SK-N-MC (cell line): ENCODE data around the gene CPAMD8.

Source experiments
- EZH2 ChIP-seq: fragments of 200-600 bp; sonication (generic); IDR thresholded peaks from one replicate; pipeline ENCODE4 v1.6.1; 2017; ENCODE audit warnings: antibody characterized with exemption
- FOXP2 ChIP-seq: optimal IDR thresholded peaks from 2 replicates; pipeline ENCODE3; 2011; ENCODE audit warnings: mild to moderate bottlenecking, moderate library complexity; ENCODE audit not compliant: insufficient read depth; ENCODE audit errors: extremely low read length, control extremely low read depth
- POLR2AphosphoS5 ChIP-seq: IDR thresholded peaks from 2 replicates; pipeline ENCODE4 v1.6.1; 2012; ENCODE audit warnings: mild to moderate bottlenecking, low read depth, low read length, borderline replicate concordance

DNA sequence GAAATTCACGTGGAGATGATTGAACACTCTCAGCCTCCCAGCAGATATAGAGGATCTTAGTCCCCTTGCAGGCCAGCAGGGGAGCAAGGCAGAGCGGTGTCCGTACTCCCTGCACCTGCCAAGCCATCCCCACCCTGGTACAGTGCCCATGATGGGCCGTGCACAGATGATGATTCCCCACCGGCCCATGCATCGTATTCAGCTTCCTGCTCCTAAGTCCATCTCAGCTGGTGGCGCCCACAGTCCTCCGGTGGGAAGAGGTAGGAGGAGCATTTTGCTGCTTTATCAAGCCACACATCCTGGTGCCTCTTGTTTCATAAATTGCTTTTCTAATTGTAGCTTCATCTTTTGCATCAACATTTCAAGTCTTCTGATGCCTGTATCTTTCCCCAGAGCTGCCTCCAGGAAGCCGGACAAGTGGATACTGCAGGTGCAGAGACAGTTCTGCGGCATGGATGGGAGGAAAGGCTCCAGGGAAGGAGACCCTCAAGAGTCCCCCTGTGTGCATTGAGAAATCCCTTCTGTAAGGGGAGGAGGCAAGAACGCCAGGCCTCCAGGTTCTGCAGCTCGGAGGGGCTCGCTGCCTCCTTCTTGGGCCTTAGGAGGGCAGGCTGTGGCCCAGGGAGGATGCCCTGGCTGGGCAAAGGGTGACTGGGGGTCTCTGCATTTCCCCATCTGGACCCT is 82.5 kb downstream of the CPAMD8 start:
- TF ChIP-seq POLR2AphosphoS5 (no peak), EZH2 (no peak), FOXP2 (no peak)
